GM12873 (cell line): ENCODE measurements around the gene OAT.

Source experiments
- TF ChIP-seq, protein P1 (sequence below): IDR thresholded peaks from 2 replicates; pipeline ENCODE4 v1.5.1; 2012; ENCODE audit warnings: low read depth, mild to moderate bottlenecking, moderate library complexity, low read length, control low read depth; ENCODE audit not compliant: insufficient read depth; ENCODE audit errors: missing control alignments

Gene OAT

GRCh38 chr10:124461642-124462347, 43.1 kb upstream of the OAT start, which contains the start of gene LHPP:
Gene LHPP, plus strand, starts transcription at chr10:124461823. Its CDS starts 40 bp downstream, at chr10:124461863.
- TF ChIP-seq, protein P1, sequence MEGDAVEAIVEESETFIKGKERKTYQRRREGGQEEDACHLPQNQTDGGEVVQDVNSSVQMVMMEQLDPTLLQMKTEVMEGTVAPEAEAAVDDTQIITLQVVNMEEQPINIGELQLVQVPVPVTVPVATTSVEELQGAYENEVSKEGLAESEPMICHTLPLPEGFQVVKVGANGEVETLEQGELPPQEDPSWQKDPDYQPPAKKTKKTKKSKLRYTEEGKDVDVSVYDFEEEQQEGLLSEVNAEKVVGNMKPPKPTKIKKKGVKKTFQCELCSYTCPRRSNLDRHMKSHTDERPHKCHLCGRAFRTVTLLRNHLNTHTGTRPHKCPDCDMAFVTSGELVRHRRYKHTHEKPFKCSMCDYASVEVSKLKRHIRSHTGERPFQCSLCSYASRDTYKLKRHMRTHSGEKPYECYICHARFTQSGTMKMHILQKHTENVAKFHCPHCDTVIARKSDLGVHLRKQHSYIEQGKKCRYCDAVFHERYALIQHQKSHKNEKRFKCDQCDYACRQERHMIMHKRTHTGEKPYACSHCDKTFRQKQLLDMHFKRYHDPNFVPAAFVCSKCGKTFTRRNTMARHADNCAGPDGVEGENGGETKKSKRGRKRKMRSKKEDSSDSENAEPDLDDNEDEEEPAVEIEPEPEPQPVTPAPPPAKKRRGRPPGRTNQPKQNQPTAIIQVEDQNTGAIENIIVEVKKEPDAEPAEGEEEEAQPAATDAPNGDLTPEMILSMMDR = peak; percentile 19

DNA sequence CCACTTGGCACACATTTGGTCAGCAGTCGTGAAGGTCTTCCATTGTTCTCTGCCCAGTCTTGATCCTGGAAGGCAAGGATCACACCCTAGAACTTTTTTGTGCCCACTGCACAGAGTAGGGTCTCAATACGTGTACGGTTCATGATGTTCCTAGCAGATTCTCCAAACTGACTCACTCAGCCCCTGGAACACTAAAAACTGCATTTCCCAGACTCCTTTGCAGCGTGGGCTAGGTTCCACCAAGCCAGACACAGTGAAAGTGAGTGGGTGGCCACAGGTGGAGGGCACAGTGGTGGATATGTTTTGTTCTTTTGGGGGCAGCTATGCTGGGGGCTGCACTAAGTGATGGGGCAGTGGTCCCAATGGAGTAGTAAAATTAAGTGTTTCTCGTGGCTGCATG, 41.4 kb upstream of the OAT start:
- TF ChIP-seq, protein P1 = no peak

DNA sequence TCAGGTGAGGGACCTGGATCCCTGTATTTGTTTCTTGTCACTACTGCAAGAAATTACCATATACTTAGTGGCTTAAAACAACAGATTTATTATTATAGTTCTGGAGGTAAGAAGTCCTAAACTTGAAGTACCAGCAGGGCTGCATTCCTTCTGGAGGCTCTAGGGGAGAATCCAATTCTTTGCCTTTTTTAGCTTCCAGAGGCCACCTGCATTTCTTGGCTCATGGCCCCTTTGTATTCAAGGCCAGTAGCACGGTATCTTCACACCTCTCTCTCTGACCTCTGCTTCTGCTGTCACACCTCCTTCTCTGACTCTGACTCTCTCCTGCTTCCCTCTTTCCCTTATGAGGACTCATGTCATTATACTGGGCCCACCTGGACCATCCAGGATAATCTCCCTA, 40.7 kb upstream of the OAT start:
- TF ChIP-seq, protein P1 = no peak

- TF ChIP-seq, protein P1 = no peak
Observed at GRCh38 chr10:124458889-124459288, 40.2 kb upstream of the OAT start.

DNA sequence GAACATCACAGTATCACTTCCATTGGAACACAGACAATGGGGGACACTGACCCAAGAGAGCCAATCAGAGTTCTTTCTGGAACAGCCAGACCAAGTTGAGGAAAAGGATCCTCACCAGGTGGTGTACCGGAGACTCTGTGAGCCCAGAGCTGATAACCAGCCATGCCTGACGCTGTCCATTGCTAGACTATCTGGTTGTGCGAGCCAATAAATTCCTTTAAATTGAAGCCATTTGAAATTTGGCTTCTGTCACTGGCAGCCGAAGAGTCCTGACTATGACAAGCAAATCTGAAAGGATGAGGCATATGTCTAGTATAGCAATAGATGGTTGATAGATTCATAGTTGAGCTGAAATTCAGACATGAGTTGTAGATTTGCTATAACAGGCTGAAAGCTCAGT, 39.8 kb upstream of the OAT start:
- TF ChIP-seq, protein P1 = no peak

DNA sequence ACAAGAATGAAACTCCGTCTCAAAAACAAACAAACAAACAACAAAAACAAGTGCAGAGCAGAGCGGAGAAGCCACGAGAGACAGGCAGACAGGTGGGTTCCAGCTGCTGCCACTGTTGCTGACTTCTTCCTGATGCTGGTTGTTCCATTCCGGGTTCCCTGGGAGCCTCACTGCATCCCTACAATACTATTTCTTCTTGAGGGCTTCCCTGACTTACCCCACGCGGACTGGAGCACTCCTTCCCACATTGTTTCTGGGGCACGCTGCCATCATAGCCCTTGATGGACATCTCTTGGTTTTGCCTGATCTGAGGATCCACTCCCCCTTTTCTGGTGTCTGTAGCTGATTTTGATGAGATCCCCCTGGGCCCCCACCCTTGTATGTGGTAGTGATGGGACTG, 36.7 kb upstream of the OAT start:
- TF ChIP-seq, protein P1 = no peak

- TF ChIP-seq, protein P1 = no peak
Observed at GRCh38 chr10:124453960-124454610, 35.4 kb upstream of the OAT start.
